Amniotic stem cell (primary cell): Measurements from ENCODE around the gene PNLIPRP1.

ENCODE experiments used
- DNase-seq: peaks from one replicate; lab custom pipeline; 2025; lab: John Stamatoyannopoulos, UW

Gene PNLIPRP1

DNA sequence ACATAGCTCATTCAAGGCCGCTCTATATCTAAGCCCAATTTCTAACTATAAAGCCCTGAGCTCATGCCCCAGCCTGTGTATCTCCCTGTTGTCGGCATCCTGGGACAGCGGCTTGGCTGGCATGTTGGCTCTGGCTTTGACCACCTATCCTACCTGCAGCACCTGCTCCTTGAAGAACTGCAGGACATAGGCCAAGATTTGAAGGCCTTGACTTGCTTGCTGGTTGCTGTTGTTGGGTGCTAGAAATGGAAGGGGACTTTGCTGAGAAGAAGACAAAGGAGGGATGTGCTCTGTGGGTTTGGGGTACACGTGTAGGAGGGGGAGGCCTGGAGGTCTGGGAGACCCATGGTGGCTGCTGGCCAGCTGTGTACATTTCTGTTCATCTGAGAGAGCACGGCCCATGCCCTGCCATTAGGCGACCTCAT lies 41.1 kb downstream of the PNLIPRP1 start:
- no peak for DNase-seq

DNA sequence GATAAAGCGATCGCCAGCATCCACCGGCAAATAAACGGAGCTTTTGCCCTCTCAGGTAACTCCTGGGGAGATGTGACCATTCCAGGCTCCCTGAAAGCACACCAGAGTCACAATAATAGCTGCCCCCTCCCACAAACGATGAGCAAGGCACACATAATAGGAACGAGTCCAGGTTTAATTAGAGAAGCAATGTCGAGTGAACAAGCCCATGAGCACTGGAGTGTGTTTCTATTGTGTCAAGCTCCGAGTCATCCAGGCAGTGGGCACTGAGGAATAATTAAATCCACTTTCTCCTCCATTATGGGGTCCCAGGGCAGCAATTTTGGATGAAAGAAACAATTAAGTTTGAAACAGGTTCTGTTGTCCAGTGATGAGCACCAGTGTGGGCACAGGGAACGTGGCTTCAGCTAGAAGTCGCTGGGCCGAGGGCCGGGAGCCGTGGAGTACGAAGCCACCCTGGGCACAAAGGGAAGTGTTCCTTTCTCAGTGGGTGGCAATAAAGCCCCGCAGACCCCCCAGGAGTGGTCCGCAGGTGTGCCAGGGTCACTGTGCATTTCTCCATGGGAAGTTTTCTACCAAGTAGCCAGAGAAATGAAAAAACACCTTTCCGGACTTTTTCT lies 41.9 kb downstream of the PNLIPRP1 start:
- no peak for DNase-seq

DNA sequence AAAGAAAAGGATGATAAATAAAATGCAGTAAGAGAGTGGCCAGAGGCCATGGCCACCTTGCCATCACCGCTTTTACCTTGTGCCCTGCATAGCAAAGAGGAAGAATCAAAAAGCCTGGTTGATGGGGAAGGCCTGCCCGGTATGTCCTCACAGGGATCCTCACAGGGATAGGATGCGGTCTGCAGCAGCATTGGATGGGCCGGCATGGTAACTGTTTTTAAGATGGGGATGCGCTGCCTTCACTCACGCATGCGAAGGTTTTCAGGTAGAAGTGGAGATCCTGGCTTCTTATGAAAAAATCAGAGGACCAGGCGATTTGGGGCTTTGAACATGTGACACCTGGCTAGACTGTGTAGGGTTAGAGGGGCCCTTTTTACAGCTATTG lies 42.4 kb downstream of the PNLIPRP1 start:
- DNase-seq = no peak

DNA sequence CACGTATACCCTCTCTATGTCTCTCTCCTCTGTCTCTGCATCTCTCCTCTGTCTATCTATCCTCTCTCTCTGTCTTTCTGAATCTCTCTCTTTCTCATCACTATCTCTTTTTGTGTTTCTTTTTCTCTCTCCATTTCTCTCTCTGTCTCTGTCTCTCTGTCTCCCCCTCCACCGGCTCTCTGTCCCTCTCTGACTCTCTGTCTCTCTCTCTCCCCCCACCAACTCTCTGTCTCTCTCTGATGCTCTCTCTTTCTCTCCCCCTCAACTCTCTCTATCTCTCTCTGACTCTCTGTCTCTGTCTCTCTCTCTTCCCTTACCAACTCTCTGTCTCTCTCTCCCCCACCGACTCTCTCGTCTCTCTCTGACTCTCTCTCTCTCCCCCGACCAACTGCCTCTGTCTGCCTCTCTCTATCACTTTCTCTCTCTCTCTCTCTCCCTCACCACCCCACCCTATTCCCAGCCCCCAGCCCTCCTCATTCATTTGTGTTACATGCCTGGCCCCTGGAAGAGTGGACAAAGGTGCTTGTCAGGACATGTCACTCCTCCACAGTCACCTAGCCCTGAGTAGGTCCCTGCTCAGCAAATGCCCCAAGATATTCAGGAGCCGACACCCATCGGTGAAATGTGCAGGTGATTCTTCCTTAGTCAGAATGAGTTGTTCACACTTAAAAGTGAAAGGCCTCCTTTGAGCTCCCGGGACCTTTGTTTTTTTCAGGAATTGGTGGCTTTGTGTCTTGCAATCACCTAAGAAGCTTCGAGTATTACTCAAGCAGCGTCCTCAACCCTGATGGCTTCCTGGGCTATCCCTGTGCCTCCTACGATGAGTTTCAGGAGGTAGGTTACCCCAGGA lies 43.6 kb downstream of the PNLIPRP1 start:
- DNase-seq = no peak

DNA sequence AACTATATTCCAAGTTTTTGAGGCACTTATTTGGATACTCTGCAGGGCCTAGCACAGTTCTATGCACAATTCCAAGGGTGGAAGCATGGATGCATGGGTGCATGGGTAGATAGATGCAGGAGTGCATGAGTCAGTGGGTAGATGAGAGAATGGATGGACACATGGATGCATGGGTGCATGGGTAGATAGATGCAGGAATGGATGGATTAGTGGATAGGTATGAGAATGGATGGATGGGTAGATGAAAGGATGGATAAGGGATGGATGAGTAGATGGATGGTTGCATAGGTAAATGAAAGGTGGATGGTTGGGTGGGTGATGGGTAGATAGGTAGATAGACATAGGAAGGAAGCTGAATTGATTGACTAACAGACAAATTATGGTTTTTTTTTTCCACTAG lies 45.6 kb downstream of the PNLIPRP1 start:
- DNase-seq = no peak

DNA sequence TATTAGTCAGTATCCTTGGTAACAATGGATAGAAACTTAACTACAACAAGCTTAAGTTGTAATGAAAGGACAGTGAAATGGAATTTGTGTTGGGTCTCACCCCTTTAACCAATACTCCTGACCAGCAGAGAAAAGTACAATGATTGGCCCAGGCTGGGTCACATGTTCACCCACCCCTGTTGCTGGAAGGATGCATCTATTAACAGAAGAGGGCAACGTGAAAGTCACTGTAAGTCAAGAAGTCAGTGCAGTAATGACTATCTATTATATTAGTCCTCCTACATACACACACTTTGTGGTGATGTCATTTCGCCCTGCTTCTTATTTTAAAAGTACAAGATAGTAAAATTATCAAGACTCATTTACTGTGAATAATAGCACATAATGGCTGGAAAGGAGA lies 46.2 kb downstream of the PNLIPRP1 start:
- no peak for DNase-seq

DNA sequence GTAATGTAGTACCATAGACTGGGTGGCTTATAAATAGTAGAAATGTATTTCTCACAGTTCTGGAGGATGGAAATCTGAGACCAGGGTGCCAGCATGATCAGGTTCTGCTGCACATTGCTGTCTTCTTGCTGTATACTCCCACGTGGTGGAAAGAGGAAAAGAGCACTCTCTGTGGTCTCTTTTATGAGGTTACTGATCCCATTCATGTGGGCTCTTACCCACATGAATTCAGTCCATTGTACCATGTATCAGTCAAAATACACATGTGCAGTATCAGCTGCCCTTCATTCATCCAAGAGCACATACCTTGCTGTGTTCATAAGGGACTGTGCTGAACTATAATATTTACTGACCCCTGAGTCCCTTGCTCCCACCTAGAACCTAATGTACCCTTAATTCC lies 47.1 kb downstream of the PNLIPRP1 start:
- DNase-seq = no peak

DNA sequence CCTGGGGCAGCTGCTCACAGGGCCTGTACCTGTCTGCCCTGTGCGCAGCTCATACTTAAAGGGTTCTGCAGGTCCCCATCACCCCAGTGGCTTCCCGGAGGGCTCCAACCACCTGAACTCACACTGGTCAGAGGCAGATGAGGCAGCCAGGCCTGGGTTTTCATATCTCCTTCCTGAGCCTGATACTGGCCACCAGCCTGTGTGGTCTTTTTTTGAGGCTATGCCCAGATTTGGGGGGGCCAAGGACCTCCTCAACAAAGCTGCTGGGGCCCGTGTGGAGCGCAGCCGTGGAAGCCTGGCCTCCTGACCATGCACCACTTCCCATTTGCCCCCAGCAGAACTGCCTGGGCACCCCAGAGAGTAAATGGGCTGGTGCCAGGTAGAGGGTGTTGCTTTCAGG lies 55.7 kb downstream of the PNLIPRP1 start:
- DNase-seq = no peak

DNA sequence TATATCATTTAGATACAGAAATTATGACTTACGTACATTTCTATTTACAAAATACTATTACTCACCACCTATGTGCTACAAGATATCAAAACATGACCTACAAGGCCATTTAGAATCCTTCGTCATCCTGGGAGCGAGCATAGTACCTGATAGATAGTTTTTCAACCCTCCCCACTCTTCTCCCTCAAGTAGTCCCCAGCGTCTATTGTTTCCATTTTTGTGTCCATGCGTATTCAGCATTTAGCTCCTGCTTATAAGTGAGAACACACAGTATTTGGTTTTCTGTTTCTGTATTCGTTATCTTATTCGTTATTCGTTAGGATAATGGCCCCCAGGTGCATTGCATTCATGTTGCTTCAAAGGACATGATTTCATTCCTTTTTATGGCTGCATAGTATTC lies 58.1 kb downstream of the PNLIPRP1 start:
- no peak for DNase-seq

DNA sequence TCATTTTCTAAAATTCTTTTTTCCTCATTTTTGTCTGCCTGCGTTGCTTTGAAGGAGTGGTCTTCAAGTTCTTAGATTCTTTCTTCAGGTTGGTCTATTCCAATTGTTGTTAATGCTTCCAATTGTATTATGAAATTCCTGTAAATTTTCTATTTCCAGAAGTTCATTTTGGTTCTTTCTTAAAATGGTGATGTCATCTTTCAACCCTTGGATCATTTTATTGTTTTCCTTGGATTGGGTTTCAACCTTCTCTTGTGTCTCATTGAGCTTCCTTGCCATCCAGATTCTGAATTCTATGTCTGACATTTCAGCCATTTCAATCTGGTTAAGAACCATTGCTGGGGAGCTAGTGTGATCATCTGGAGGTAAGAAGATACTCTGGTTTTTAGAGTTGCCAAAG lies 63.1 kb downstream of the PNLIPRP1 start:
- no peak for DNase-seq

DNA sequence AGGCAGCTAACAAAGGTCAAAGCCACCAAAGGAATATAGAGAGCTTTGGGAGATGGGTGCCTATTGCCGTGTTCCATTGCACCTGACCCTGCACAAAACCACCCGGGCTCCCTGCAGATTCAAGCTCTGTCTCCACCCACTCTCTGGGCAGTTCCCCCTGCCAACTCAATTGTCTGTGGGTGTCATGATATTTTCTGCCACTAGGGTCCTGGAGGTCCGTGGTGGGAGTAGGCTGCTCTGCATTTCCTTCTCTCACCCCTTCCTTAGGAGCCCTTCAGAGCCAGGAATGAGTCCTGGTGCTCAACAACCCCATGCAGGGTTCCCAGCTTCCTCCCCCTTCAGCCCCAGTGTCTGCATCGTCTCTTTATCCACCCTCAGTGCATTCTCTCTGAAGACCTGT lies 64.1 kb downstream of the PNLIPRP1 start:
- DNase-seq = no peak

DNA sequence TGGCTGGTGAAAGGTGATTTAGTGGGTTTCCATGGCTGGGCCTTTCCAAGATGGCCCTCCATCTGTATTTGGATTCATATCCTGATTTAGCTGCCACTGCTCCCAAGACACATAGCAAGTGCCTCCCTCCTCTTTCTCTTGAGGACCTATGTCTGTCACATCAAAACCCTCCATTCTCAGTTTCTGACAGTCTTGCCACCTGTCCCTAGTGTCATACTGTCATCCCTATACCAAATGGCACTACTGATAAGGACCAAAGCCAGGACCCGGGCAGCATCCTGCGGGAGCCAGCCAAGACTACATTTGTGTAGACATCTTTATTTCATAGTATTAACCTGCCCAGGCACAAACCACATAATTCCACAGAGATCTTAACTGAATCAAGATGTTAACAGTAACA lies 64.8 kb downstream of the PNLIPRP1 start:
- DNase-seq = no peak

DNA sequence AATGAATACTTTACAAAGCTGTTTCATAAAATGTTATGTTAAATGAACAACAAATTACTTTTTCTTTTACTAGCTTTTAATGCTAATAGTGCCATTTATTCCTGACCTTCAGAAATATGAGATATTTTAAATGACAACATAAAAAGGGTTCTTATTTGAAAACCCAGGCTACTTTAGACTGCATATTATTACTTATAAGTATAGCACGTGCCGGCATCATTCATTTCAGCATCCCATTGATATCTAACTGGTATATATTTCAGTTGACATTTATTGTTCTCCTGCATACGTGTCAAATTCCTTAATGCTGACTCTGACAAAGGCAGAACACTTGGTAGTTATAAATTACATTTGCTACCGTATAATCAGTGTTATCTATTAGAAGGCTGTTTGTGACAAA lies 65.3 kb downstream of the PNLIPRP1 start:
- no peak for DNase-seq

DNA sequence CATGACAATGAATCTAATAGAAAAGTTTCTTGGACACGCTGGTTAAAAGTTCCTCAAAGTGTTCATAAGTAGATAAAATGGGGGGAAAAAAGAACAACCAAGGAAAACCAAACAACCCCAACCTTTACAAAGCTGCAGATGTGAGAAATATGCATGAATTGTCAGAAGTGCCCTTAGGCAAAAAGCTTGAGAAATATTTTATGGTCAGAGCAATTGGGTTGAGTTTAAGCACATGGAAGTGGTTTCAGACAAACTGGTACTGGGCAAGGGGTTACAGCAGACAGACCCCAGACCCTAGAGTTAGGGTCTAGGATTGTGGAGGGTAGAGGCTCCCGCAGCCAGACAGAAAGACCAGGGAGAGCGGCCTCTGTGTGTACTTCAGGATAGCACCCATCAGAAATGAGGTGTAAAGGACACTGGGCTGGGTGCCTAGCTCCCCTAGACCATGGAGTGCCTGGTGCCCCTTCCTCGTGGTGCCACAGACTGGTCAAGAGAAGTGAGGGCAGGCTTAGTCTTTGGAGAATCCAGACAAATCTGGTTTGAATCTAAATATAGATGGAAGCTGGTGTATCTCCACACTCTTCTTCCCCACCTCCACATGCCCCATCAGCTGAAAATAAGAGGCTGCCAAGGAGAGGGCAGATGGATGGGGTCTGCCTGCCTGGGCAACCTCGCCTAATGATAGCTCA lies 67.2 kb downstream of the PNLIPRP1 start:
- DNase-seq = no peak
